ENCODE measurements around the gene CRHBP. TPM values are rescaled to one million over a fixed set of nuclear protein-coding genes. Genes with fewer than 3 reads are reported as not detected.

Gene CRHBP
- total and polyA plus RNA-seq, 9 of the 15 experiments (the other 6 are each of a cell fraction or from before 2014, with no cell fraction given), result not detected

GRCh38 chr5:76930083-76930482, 22.8 kb upstream of the CRHBP start:
- no peak for FAIRE-seq
- Histone ChIP-seq H3K9me3 (replicated peaks; ENCODE audit: control insufficient read depth, insufficient read depth, low read depth, low read length) (no peaks in the 10 kb centered on the region; the same call in 1 of the 2 replicates), H3K9me1 (ENCODE audit: control insufficient read depth, insufficient read depth, low read length) (no peaks in the 10 kb centered on the region), H3K27me3 (ENCODE audit: control insufficient read depth in 2 of 2, insufficient read depth in 2 of 2, low read length in 2 of 2) (peaks cover 33 to 35% of the 10 kb centered on the region in 2 experiments; a peak in 4 of 5 replicates), H4K20me1 (replicated peaks; ENCODE audit: control insufficient read depth, insufficient read depth, low read length) (no peaks in the 10 kb centered on the region), H3K4me2 (ENCODE audit: insufficient read depth, low read length) (no peak overlapping the region), H3K4me1 (replicated peaks in 1 of 2; ENCODE audit: control insufficient read depth in 2 of 2, insufficient read depth in 2 of 2, low read length in 2 of 2) (no peaks in the 10 kb centered on the region), H3K9ac (ENCODE audit: insufficient read depth in 1 of 2, low read depth in 2 of 2, low read length in 2 of 2) (no peak overlapping the region), H3K79me2 (ENCODE audit: control insufficient read depth, insufficient read depth, low read length) (no peaks in the 10 kb centered on the region), H2AFZ (ENCODE audit: low read depth, low read length) (no peak overlapping the region), H3K36me3 (ENCODE audit: control insufficient read depth, insufficient read depth, low read length) (no peaks in the 10 kb centered on the region), H3K4me3 (no peak overlapping the region), H3K27ac (ENCODE audit: extremely low read depth, low read depth, low read length) (no peak overlapping the region)
- no TSS peak for BruUV-seq (replicated peaks)
- POLR2A ChIA-PET, result interaction anchor here (0.9 to 1.4 kb wide), 2 partner anchors 17 to 34 kb away, joined by 3 read pairs; no protein-coding TSS in a partner anchor
- intact Hi-C loops (cut with micrococcal nuclease), result no loop called here
- CTCF ChIA-PET (ENCODE audit: low intra/inter-chr PET ratio), result no interaction called here
- no peak for DNase-seq (ENCODE audit: extremely low read depth in 1 of 4, low spot score in 3 of 4)
- in situ Hi-C loops (cut with MboI), result no loop called here
- 2% methylated on average over 4 of the region's 4 CpGs for WGBS (ENCODE audit: insufficient coverage, low coverage, missing lambda C conversion rate)
- no peak for ATAC-seq
- no peak for TF ChIP-seq NRF1 (conservative IDR thresholded peaks at IDR 0.05 in 1 of 2, IDR thresholded peaks at IDR 0.05 in 1 of 2)
- no peak for TF ChIP-seq CLOCK (CRISPR knock-in tag; IDR thresholded peaks at IDR 0.05; ENCODE audit: borderline replicate concordance)
- no peak for TF ChIP-seq TAF7 (tag; IDR thresholded peaks at IDR 0.05)
- TF ChIP-seq ELF1 (tag; IDR thresholded peaks at IDR 0.05), result no peak
- no peak for TF ChIP-seq CTCF (IDR thresholded peaks at IDR 0.05 in 2 of 3, conservative IDR thresholded peaks at IDR 0.05 in 1 of 3; ENCODE audit: insufficient read depth in 2 of 3, low read depth in 1 of 3, low read length in 3 of 3)
- TF ChIP-seq ETV6 (IDR thresholded peaks at IDR 0.05; ENCODE audit: borderline replicate concordance in 1 of 2, low read depth in 2 of 2, low read length in 1 of 2), result no peak
- no peak for TF ChIP-seq ETV6 (CRISPR knock-in tag; IDR thresholded peaks at IDR 0.05; ENCODE audit: borderline replicate concordance)
- no peak for TF ChIP-seq NEUROD1 (IDR thresholded peaks at IDR 0.05; ENCODE audit: borderline replicate concordance, low read depth, low read length, partially characterized antibody)
- no peak for TF ChIP-seq RHOXF2B (CRISPR knock-in tag; conservative IDR thresholded peaks at IDR 0.05)
- no peak for TF ChIP-seq ZNF785 (CRISPR knock-in tag; IDR thresholded peaks at IDR 0.05)
- TF ChIP-seq, protein P1, sequence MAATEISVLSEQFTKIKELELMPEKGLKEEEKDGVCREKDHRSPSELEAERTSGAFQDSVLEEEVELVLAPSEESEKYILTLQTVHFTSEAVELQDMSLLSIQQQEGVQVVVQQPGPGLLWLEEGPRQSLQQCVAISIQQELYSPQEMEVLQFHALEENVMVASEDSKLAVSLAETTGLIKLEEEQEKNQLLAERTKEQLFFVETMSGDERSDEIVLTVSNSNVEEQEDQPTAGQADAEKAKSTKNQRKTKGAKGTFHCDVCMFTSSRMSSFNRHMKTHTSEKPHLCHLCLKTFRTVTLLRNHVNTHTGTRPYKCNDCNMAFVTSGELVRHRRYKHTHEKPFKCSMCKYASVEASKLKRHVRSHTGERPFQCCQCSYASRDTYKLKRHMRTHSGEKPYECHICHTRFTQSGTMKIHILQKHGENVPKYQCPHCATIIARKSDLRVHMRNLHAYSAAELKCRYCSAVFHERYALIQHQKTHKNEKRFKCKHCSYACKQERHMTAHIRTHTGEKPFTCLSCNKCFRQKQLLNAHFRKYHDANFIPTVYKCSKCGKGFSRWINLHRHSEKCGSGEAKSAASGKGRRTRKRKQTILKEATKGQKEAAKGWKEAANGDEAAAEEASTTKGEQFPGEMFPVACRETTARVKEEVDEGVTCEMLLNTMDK (IDR thresholded peaks at IDR 0.05; ENCODE audit: borderline replicate concordance, insufficient read depth, low read depth, low read length, poor library complexity, severe bottlenecking), result no peak
- TF ChIP-seq KDM5B (IDR thresholded peaks at IDR 0.05; ENCODE audit: insufficient replicate concordance, low read depth, low read length), result no peak
- TF ChIP-seq, protein P2, sequence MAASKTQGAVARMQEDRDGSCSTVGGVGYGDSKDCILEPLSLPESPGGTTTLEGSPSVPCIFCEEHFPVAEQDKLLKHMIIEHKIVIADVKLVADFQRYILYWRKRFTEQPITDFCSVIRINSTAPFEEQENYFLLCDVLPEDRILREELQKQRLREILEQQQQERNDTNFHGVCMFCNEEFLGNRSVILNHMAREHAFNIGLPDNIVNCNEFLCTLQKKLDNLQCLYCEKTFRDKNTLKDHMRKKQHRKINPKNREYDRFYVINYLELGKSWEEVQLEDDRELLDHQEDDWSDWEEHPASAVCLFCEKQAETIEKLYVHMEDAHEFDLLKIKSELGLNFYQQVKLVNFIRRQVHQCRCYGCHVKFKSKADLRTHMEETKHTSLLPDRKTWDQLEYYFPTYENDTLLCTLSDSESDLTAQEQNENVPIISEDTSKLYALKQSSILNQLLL (CRISPR knock-in tag; IDR thresholded peaks at IDR 0.05; ENCODE audit: borderline replicate concordance), result no peak
- TF ChIP-seq RBM22 (IDR thresholded peaks at IDR 0.05; ENCODE audit: low read depth, low read length, poor library complexity, severe bottlenecking), result no peak

Measured in K562 (cell line).